ENCODE results near the gene FAM193B.
A peak's percentile ranks its signal among the peaks of the same experiment; 100 is the strongest.

The FAM193B gene

DNA sequence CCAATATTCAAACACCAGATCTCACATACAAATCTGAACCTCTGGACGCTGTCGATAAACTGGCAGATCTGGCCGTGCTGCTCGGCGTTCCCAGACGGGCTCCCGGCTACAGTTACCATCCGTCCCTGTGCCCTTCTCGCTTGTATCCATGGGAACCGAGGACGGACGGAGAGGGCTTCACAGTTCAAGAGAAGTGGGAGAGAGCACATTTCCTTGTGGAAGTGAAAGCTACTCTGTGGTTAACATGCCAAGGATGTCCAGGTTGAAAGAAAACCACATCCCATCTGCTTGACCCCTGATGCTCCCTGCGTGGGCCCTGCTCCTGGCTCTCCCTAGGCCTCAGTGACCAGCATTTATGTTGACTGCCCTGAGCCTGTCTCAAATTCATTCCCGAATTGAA lies 74.6 kb downstream of the FAM193B start:
- no peak for DNase-seq

DNA sequence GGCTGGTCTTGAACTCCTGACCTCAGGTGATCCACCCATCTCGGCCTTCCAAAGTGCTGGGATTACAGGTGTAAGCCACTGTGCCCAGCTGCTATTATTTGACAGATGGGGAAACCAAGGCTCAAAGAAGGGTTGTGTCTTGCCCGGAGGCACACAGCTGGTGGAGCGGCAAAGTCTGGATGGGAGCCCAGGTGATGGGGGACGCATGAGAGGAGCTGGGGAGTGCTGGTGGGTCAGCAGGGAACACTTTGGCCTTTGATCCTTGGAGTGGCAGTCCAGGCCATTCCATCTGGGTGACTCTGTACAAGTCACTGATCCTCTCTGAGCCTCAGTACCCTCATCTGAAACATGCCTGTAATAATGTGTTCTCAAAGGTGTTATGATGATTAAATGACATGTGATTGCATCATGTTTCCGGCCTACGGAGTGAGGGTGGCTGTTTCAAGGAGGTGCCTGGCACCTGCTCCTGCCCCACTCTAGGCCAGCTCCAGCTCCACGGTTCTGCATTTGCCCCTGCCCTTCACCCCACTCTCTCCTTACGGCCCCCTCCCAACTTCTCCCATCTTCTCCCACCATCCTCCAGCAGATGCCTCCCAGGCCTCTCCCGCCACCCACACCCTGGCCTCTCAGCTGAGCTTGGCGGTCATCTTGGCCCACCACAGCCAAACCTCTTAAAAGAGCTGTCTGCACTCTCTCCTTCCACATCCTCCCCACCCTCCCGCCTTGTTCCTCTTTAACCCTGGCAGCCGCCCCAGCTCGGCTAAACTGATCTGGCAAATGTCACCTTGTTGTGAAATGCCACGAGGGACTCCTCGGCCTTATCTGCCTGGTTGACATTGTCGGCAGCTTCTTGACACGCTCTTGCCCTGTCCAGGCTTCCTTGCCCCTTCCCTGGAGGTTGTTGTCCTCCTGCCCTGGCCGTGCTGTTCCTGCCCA lies 75.4 kb downstream of the FAM193B start:
- peak; percentile 59 for DNase-seq

DNA sequence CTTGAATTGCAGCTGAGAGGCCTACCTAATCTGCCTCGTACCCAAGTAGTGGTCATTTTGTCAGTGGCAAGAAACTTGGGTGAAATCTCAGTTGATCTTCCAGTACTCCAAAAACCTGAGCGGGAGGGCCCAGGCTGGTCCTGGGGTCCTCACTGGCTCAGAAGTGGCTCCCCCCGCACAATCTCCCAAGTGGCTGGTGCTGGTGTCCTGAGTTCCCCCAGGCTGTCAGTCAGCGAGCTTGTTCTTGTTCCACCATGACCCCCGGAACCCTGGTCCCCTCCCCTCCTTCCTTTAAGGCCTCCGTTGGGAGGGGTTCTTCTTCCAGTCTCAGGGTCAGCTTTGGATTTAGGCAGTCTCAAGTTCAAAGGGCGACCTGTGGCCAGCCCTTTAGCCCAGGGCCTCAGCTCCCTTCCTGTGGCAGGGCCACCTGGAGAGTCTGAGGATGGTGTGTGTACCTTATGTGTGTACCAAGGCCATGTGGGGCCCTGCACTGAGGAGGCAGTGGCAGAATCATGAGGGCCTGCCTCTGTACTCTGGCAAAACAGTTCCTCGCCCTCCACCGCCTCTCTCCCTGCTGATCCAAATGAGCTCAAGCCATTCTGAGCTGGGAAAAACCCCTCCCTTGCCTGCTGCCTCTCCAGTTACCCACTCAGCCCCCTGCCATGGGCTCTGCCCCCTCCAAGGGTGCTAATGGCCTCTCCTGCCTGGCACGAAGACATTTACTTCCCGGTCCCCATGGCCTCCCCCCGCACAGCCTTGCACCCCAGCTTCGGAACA lies 76.5 kb downstream of the FAM193B start:
- no peak for DNase-seq

DNA sequence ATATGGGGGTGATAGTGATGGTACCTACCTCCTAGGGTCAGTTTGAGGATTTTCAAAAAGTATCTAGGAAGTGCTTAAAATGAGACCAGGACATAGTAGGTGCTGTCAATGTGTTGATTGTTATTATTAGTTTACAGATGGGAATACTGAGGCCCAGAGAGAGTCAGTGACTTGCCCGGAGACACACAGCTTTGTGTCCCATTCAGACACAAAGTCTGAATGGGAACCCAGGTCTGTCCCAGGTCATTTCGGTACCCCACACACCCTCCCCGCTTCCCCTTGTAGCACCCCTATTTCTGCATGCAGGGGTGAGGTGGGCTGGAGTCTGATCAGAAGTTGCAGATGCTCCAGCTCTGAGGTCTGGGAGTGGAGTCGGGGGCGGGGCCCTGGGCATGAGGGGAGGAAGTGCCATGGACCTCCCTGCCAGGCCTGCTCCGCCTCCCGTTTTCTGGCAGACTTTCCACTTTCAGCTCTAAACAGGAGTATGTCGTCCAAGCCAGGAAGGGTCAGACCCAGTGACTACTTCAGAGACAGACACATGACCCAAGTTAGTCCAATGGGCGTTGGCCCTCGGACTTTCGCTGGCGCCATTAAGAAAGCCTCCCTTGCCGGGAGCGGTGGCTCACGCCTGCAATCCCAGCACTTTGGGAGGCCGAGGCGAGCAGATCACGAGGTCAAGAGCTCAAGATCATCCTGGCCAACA lies 77.7 kb downstream of the FAM193B start:
- no peak for DNase-seq

DNA sequence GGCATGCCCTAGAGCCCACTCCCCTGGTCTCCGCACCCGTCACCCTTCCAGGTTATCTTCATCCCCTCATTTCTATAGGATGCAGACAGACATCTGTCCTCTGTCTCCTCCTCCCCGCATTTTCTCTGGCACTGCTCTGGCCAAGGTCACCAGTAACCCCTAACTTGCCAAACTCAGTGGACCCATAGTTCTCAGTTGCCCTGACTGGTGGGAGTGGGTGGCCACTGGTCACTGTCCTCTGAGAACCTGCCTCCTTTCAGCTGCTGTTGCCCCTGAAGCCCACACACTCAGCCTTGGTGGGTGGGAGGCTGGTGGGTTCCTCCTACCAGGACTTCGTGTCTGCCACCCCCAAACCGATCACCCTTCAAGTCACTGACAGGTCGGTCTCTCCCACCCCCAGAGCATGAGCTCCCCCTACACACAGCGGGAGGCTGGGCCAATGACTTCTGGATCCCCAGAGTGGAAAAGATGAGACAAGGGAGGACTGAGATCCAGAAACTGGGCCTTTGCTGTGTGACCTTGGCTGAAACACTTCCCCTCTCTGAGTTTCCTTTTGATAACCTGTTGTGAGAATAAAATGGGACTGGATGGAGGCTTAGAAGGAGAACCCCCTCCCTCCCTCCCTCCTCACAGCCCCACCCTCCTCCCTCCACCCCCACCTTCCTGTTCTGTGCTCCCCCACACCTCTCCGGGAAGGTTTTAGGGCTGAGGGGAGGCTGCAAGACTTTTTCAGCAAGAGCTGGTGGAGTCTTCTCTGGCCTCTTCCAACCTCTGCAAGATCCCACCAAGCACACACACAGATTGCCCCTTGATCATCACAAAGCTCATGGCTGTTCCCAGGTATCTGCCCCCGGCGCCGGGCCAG lies 78.6 kb downstream of the FAM193B start:
- no peak for DNase-seq

DNA sequence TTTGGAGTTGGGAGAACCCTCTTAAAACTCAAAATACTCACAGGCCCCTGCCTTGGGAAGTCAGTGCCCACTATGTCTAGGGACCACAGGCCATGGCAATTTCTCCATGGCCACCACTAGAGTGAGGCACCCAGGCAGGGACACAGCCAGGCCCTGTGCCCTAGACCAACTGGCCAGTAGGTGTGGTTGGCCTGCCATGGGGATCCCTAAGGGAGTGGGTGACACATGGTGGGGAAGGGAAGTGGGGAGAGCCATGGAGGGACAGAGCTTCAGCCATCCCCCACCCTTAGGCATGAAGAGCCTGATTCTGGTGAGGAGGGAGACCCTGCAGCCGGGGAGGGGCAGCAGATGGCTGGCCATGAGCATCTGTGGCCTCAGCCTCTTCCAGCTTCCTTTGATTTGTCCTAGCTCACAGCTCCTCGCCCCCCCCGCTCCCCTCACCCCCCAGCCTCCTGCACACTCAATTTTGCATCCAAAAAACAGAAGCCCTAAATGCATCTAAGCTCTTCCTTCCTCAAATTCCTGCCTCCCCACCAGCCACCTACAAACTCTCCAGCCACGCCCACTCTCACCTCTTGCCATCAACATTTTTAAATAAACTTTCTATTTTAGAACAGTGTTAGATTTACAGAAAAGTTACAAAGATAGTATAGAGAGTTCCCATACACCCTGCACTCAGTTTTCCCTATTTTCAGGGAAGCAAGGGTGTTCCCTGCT lies 79.4 kb downstream of the FAM193B start:
- no peak for DNase-seq

DNA sequence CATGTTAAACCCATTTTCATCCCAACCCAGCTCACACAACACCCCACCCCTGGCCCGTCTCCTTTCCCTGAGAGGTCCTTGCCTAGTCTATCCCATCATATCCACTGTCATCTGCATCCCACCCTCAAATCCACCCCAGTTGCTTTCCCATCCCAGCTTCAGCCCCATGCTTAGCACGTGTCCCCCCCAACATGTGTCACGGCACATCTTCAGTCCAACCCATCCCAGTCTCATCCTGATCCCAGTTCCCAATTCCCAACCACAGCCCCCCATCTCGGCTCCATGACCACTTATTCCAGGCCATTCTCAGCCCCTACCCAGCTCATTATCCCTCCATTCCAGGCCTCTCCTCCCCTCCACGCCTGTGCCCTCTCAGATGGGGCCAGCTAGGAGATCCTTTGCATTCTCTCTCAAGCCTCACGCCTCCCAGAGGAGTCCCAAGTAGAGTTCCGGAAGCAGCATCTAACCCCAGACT lies 80.3 kb downstream of the FAM193B start:
- DNase-seq, result no peak

DNA sequence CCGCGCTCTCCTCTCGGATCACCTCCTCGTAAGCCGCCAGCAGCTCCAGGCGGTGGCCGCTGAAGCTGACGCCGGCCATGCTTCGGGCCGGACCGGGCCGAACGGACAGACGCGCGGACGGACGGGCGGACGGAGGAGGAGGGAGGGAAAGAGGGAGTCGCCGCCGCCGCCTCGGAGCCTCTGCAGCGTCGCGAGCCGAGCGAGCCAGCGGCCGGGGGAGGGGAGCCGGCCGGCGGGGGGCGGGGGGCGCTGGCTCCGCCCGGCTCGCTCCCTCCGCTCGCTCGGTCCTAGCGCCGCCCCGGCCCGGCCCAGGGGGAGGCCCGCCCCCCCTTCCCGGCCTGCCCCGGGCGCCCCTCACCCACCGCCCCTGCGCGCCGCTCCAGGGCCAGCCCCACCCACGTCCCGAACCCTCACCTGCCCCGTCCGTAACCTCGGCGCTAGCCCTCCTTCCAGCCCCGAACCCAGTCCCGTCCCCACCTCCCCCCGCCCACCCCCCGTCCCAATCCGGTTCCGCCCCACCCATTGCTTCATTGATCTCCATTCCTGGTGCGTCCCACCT lies 80.8 kb downstream of the FAM193B start, which contains the start of gene DBN1:
DBN1 (minus strand) TSS at position 192 of the 559 bp plus-strand sequence; CDS start at position 79, 113 bp downstream.
- no peak for DNase-seq

DNA sequence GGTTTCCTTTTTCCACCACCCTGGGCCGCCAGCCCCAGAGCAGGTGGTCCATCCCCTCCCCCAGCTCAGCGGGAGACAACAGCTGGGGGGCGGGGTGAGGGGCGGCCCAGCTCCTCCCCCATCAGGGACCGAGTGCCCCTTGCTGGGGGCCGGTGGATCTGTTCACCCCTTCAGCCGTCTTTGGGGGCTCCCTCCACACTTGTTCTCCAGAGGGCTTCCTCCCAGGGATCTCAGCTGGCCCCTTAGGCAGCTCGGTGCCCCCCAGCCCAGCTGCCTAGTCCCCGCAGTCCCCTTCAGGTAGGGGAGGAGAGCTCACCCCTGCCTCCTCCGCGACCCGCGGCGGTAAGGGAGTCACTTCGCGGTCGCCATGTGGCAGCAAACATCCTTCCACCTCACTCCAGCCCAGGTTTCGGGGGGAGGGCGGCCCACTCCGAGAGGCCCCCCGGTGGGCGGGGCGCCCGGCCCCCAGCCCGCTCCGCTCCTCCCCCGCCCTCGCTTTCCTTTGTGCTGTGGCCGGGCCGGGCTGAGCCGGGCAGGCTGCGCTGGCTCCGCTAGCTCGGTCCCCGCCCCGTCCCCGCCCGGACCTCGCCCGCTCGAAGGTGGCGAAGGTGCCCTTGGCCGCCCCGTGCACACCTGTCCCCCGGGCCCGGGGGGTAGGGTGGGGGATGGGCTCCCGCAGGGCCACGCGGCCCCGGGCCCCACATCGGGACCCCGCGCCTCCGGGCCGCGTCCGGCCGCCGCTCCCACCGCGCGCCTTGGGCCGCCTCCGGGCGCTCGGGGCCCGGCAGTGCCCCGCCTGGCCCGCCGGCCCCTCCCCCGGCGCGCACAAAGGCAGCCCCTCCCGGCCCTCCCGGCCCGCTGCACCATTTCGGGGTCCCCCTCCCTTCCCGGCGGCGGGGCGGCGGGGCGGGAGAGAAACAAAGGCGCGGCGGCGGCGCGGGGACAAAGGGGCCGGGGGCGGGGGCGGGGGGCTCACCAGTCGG lies 81.6 kb downstream of the FAM193B start:
- peak; percentile 67 for DNase-seq

DNA sequence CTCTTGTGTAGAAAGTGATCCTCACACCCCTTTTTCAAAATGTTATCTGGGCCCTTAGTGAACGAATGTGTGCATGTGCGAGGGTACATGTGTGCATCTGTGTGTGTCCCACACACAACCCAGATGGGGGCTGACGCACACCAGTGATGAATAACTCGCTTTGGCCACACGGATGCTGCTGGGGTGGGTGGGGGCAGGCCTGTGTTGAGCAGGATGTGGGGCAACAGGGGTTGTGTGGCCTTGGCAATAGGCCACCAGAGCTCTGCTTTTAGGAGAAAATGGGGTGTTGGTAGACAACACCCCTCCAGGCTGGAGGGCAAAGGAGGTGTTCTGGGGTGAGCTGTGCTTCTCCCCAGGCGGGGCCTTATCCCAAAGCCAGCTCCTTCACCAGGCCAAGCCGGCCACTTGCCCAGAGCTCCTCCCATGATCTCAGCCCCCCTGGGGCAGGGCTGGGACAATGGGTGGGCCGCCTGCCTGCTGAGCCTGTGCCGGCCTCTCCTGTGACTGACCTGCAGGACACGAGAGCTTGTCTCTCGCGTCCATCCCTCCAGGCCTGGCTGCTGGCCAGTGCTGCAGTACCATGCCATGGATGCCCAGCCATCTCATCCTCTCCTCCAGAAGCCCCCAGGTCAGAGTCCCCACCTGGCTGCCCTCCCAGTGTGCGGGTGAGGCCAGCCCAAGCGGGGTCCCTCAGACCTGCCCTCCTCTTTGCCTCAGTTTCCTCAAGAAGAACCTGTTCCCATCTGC lies 82.6 kb downstream of the FAM193B start:
- no peak for DNase-seq

DNA sequence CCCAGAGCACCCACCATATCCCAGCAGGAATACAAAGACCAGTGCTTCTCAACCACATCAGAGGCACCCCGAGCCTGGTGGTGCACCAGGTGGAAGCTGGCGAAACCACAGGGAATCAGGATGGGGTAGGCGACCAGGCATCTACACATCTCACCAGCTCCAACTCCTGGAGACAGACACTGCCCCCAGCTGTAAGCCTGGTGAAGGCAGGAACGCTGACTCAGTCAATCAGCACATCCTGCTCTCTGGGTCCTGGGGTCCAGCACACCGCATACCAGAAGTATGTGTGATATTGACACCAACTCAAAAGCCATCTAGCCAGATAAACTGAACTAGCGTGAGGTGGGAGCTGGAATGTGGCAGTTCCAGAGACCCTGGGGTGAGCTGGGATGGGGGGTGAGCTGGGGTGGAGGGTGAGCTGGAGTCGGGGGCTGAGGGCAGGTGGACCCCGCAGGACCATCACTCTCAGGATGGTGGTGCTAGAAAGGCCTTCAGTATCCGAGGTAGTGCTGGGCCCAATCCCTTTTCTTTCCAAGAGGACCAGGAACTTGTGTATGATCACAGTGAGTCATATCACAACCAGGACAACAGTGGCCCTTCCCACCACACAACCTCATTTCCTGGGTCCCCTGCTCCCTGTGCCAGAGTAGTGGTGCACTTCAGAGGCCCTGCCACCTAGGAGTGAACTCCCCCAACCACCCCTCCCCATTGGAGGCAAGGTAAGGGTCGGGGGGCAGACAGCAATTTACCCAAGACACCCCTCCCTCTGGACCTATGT lies 83.4 kb downstream of the FAM193B start:
- no peak for DNase-seq
